IMR-90 (cell line): ENCODE measurements around the gene ZNF185. TPM values are rescaled to one million over a fixed set of nuclear protein-coding genes. Genes with fewer than 3 reads are reported as not detected.

Source experiments
- ATAC-seq: fragments of 200-7000 bp; cut with Tn5 transposase; 2 replicates; pipeline ENCODE4 v1.9.1; 2020; ENCODE audit warnings: low read depth, mild to moderate bottlenecking, moderate library complexity
- BruUV-seq: library from RNA; stranded (reverse); fragments of 400-500 nt; replicated peaks from 2 replicates; lab custom pipeline; 2021; lab: Mats Ljungman, UMichigan
- CTCF ChIA-PET: fragments of 300-600 bp; formaldehyde crosslinking; extraction: SDS; loops from one replicate; lab custom pipeline; 2021; ENCODE audit warnings: antibody characterized with exemption; lab: Yijun Ruan, JAX
- POLR2A ChIA-PET: fragments of 300-600 bp; sonication (Branson Sonifier 250); formaldehyde crosslinking; loops from one replicate; lab custom pipeline; 2022; ENCODE audit warnings: antibody characterized with exemption; ENCODE audit not compliant: unreplicated experiment; lab: Charles Lee
- DNase-seq: peaks from one replicate; pipeline ENCODE4 v3.0.0; 2013
- H2AFZ ChIP-seq: replicated peaks from 2 replicates; pipeline ENCODE3; 2013; ENCODE audit warnings: low read length, mild to moderate bottlenecking; ENCODE audit not compliant: poor library complexity
- H2AK5ac ChIP-seq: 2 replicates; pipeline ENCODE4 v1.6.1; 2013; ENCODE audit warnings: low read depth, low read length, inconsistent platforms
- H2AK9ac ChIP-seq: replicated peaks from 2 replicates; pipeline ENCODE3; 2013; ENCODE audit warnings: mild to moderate bottlenecking, low read depth, low read length, moderate library complexity; ENCODE audit not compliant: poor library complexity
- H2BK120ac ChIP-seq: 2 replicates; pipeline ENCODE4 v1.6.1; 2013; ENCODE audit warnings: low read depth, low read length, inconsistent platforms
- H2BK15ac ChIP-seq: 3 replicates; pipeline ENCODE4 v1.6.1; 2013; ENCODE audit warnings: low read depth, low read length, inconsistent platforms
- H2BK20ac ChIP-seq: 2 replicates; pipeline ENCODE4 v1.6.1; 2013; ENCODE audit warnings: low read depth, mild to moderate bottlenecking, inconsistent platforms, low read length, moderate library complexity
- H2BK5ac ChIP-seq: 2 replicates; pipeline ENCODE4 v1.6.1; 2013; ENCODE audit warnings: mild to moderate bottlenecking, low read depth, low read length, inconsistent platforms; ENCODE audit not compliant: poor library complexity, severe bottlenecking
- H3K14ac ChIP-seq: replicated peaks from 2 replicates; pipeline ENCODE4 v1.6.1; 2013; ENCODE audit warnings: low read depth, low read length, inconsistent platforms
- H3K18ac ChIP-seq: 2 replicates; pipeline ENCODE4 v1.6.1; 2013; ENCODE audit warnings: low read depth, low read length, control low read depth
- H3K23ac ChIP-seq: 2 replicates; pipeline ENCODE4 v1.6.1; 2013; ENCODE audit warnings: low read depth, low read length, inconsistent platforms
- H3K27ac ChIP-seq: 2 replicates; pipeline ENCODE4 v1.5.1; 2013; ENCODE audit warnings: mild to moderate bottlenecking, control low read depth, low read length; ENCODE audit not compliant: insufficient read depth
- H3K27me3 ChIP-seq: 2 replicates; pipeline ENCODE4 v1.6.1; 2013; ENCODE audit warnings: low read length; ENCODE audit not compliant: control insufficient read depth, insufficient read depth
- H3K36me3 ChIP-seq: 2 replicates; pipeline ENCODE4 v1.6.1; 2013; ENCODE audit warnings: low read length, mixed read lengths; ENCODE audit not compliant: control insufficient read depth, insufficient read depth
- H3K4ac ChIP-seq: 2 replicates; pipeline ENCODE4 v1.6.1; 2013; ENCODE audit warnings: low read depth, low read length, inconsistent platforms
- H3K4me1 ChIP-seq: 2 replicates; pipeline ENCODE4 v1.6.1; 2013; ENCODE audit warnings: low read length, mixed read lengths; ENCODE audit not compliant: control insufficient read depth, insufficient read depth
- H3K4me2 ChIP-seq: 2 replicates; pipeline ENCODE4 v1.6.1; 2013; ENCODE audit warnings: low read depth, mild to moderate bottlenecking, control low read depth, low read length, moderate library complexity
- H3K4me3 ChIP-seq: 2 replicates; pipeline ENCODE4 v1.5.1; 2013; ENCODE audit warnings: low read depth, mild to moderate bottlenecking, control low read depth, low read length, moderate library complexity; ENCODE audit not compliant: insufficient read depth
- H3K56ac ChIP-seq: 2 replicates; pipeline ENCODE4 v1.6.1; 2013; ENCODE audit warnings: low read length, inconsistent platforms; ENCODE audit not compliant: insufficient read depth; ENCODE audit errors: extremely low read depth
- H3K79me1 ChIP-seq, 2 experiments: 2 replicates each; pipeline ENCODE4 v1.6.1; 2013; ENCODE audit warnings: low read length in 2 of 2, inconsistent platforms in 1 of 2, low read depth in 1 of 2
- H3K9ac ChIP-seq: 2 replicates; pipeline ENCODE4 v1.6.1; 2013; ENCODE audit warnings: low read depth, low read length, control low read depth
- H3K9me1 ChIP-seq: 2 replicates; pipeline ENCODE4 v1.6.1; 2013; ENCODE audit warnings: low read length, inconsistent platforms; ENCODE audit not compliant: insufficient read depth
- H3K9me3 ChIP-seq: 2 replicates; pipeline ENCODE4 v1.6.1; 2013; ENCODE audit warnings: low read length; ENCODE audit not compliant: control insufficient read depth, insufficient read depth
- H4K20me1 ChIP-seq: 2 replicates; pipeline ENCODE4 v1.6.1; 2013; ENCODE audit warnings: low read length, inconsistent platforms; ENCODE audit not compliant: insufficient read depth
- H4K5ac ChIP-seq: 2 replicates; pipeline ENCODE4 v1.6.1; 2013; ENCODE audit warnings: mild to moderate bottlenecking, low read depth, low read length, control low read depth
- H4K8ac ChIP-seq, 2 experiments: 2 replicates each; pipeline ENCODE4 v1.6.1; 2013; ENCODE audit warnings: low read depth in 2 of 2, low read length in 2 of 2, control low read depth in 1 of 2, inconsistent platforms in 1 of 2
- H4K91ac ChIP-seq: 2 replicates; pipeline ENCODE4 v1.6.1; 2013; ENCODE audit warnings: low read depth, low read length, inconsistent platforms; ENCODE audit not compliant: insufficient read depth
- ELK1 ChIP-seq: fragments of 150-350 bp; IDR thresholded peaks from 2 replicates; pipeline ENCODE4 v1.6.1; 2016; ENCODE audit warnings: low read depth, mild to moderate bottlenecking, low read length, moderate library complexity, borderline replicate concordance
- WGBS, 2 experiments: methylation state at CpG; one replicate each; pipeline versions ENCODE4 v1.1.5 to v1.1.7; 2013; ENCODE audit warnings: missing lambda C conversion rate in 2 of 2; ENCODE audit not compliant: insufficient read length in 1 of 2; ENCODE audit errors: extremely low coverage in 2 of 2; 5-methylcytosine and 5-hydroxymethylcytosine counted together
- dilution Hi-C: fragments of 300-500 bp; cut with HindIII; formaldehyde crosslinking; loops from one replicate; pipeline ENCODE4 v1.14.3; 2018; ENCODE audit warnings: low sequenced_read_pairs; ENCODE audit not compliant: unreplicated experiment
- in situ Hi-C: fragments of 300-500 bp; cut with MboI; formaldehyde crosslinking; loops from 3 replicates; pipeline ENCODE4 v1.14.3; 2019; ENCODE audit warnings: low sequenced_read_pairs, inconsistent platforms, mixed read lengths
- intact Hi-C: fragments of 100-400 bp; cut with micrococcal nuclease; formaldehyde crosslinking; loops from 2 replicates; pipeline ENCODE4 v1.10.0; 2022
- polyA plus RNA-seq, 3 experiments: library from polyadenylated mRNA; depleted of rRNA; stranded (reverse); fragments of >200 nt; gene quantifications; 2 replicates each; pipeline ENCODE4 v1.2.3, GENCODE V29; 2012; ENCODE audit warnings: low replicate concordance in 1 of 3
- total RNA-seq: library from RNA; depleted of rRNA; stranded (reverse); fragments of >200 nt; gene quantifications from 2 replicates; pipeline ENCODE4 v1.2.3, GENCODE V29; 2012

Gene ZNF185
- total and polyA plus RNA-seq, 2 of the 4 experiments (the other 2 are of a cell fraction): 3.2 to 6.3 TPM

- H2AK9ac ChIP-seq: no peak overlapping the region
- BruUV-seq: no TSS peak
- in situ Hi-C loops: no loop called here
- H3K18ac ChIP-seq: no peak overlapping the region
- no peak overlapping the region for H2BK15ac ChIP-seq
- no peak overlapping the region for H2BK5ac ChIP-seq
- H4K8ac ChIP-seq: no peak overlapping the region
- ATAC-seq (no peak), DNase-seq (no peak)
- no peak overlapping the region for H3K27ac ChIP-seq
- H4K91ac ChIP-seq: no peak overlapping the region
- no peaks in the 10 kb centered on the region for H3K4me1 ChIP-seq
- intact Hi-C loops: no loop called here
- no peak overlapping the region for H3K56ac ChIP-seq
- H3K27me3 ChIP-seq: no peaks in the 10 kb centered on the region; the same call in 1 of the 2 replicates
- no peak overlapping the region for H2AFZ ChIP-seq
- no peak overlapping the region for H3K4me2 ChIP-seq
- no peaks in the 10 kb centered on the region for H3K9me1 ChIP-seq
- 67% methylated on average over 1 of the region's 10 CpGs; no CpG with 5 or more reads in 1 of the 2 experiments for WGBS, 2 experiments
- no peak for TF ChIP-seq ELK1
- H2BK120ac ChIP-seq: no peak overlapping the region
- H4K5ac ChIP-seq: no peak overlapping the region
- H3K36me3 ChIP-seq: no peaks in the 10 kb centered on the region
- H3K23ac ChIP-seq: no peak overlapping the region
- no peak overlapping the region for H3K14ac ChIP-seq
- no peaks in the 10 kb centered on the region for H3K79me1 ChIP-seq
- H3K4ac ChIP-seq: no peak overlapping the region
- H4K20me1 ChIP-seq: no peaks in the 10 kb centered on the region
- no peak overlapping the region for H2AK5ac ChIP-seq
- H3K9me3 ChIP-seq: no peaks in the 10 kb centered on the region; the same call in 1 of the 2 replicates
- dilution Hi-C loops: no loop called here
- ChIA-PET CTCF (no interaction called here), POLR2A (no interaction called here)
- H3K9ac ChIP-seq: no peak overlapping the region
- H2BK20ac ChIP-seq: no peak overlapping the region
- H3K4me3 ChIP-seq: no peak overlapping the region
These were observed 15.5 kb downstream of the ZNF185 start for GRCh38 chrX:152913346-152913745.
